A549 (cell line): ENCODE measurements around the gene LRRC61. TPM values are rescaled to one million over a fixed set of nuclear protein-coding genes. Genes with fewer than 3 reads are reported as not detected.

Source experiments
- ATAC-seq, 2 experiments: fragments of 200-7000 bp in 1 of 2; fragments of >200 bp in 1 of 2; cut with Nextera tagmentation in 1 of 2; cut with Tn5 transposase in 1 of 2; 3 replicates each; pipeline versions ENCODE4 v1.8.0 to v1.9.1; 2018 to 2020; ENCODE audit warnings: mild to moderate bottlenecking in 1 of 2, moderate library complexity in 1 of 2
- CTCF ChIA-PET: fragments of 300-600 bp; sonication (Branson Sonifier 250); formaldehyde crosslinking; extraction: SDS; loops from one replicate; lab custom pipeline; 2021; ENCODE audit warnings: antibody characterized with exemption, inconsistent platforms; lab: Yijun Ruan, JAX
- POLR2A ChIA-PET: fragments of 350-600 bp; formaldehyde crosslinking; extraction: SDS; loops from one replicate; lab custom pipeline; 2021; ENCODE audit warnings: antibody characterized with exemption, inconsistent platforms; lab: Yijun Ruan, JAX
- DNase-seq, 2 experiments: peaks; one replicate each; pipeline versions ENCODE4 v3.0.0 to v3.0.0-alpha.2; 2011 to 2016; ENCODE audit warnings: low read depth in 1 of 2, low spot score in 1 of 2
- FAIRE-seq: peaks from 2 replicates; lab custom pipeline; 2011; peaks lifted over from hg19 to GRCh38; lab: Jason Lieb, UNC
- H3K27ac ChIP-seq, 2 experiments: fragments of >200 bp; sonication (Bioruptor Twin); formaldehyde crosslinking; 3 replicates each; pipeline ENCODE4 v1.5.1; 2016 to 2017
- H3K4me1 ChIP-seq: fragments of >200 bp; sonication (Bioruptor Twin); formaldehyde crosslinking; 3 replicates; pipeline ENCODE4 v1.6.1; 2016
- H3K4me2 ChIP-seq: fragments of >200 bp; sonication (Bioruptor Twin); formaldehyde crosslinking; 3 replicates; pipeline ENCODE4 v1.6.1; 2016
- H3K4me3 ChIP-seq: fragments of >200 bp; sonication (Bioruptor Twin); formaldehyde crosslinking; 3 replicates; pipeline ENCODE4 v1.5.1; 2016
- H3K9me3 ChIP-seq: fragments of >200 bp; sonication (Bioruptor Twin); formaldehyde crosslinking; 3 replicates; pipeline ENCODE4 v1.6.1; 2016
- BHLHE40 ChIP-seq: IDR thresholded peaks from 2 replicates; pipeline ENCODE4 v1.6.1; 2012; ENCODE audit warnings: low read depth, low read length, inconsistent platforms
- CEBPB ChIP-seq, 2 experiments: fragments of >200 bp in 1 of 2; sonication (Bioruptor Twin) in 1 of 2; formaldehyde crosslinking in 1 of 2; IDR thresholded peaks; 2 replicates each; pipeline ENCODE4 v1.6.1; 2012 to 2016
- EHMT2 ChIP-seq: fragments of 200-600 bp; sonication (generic); IDR thresholded peaks from 2 replicates; pipeline ENCODE4 v1.6.1; 2016; ENCODE audit warnings: antibody characterized with exemption, low read depth, mild to moderate bottlenecking, moderate library complexity
- EP300 ChIP-seq, 2 experiments: fragments of >200 bp; sonication (Bioruptor Twin); formaldehyde crosslinking; IDR thresholded peaks; 2 replicates in 1 of 2; 3 replicates in 1 of 2; pipeline ENCODE4 v1.6.1; 2016 to 2017
- FOSB ChIP-seq: fragments of 250-450 bp; sonication (Bioruptor Pico); IDR thresholded peaks from 2 replicates; pipeline ENCODE4 v1.5.0; 2020; ENCODE audit warnings: mild to moderate bottlenecking, moderate library complexity
- HDAC2 ChIP-seq: fragments of 200-600 bp; sonication (generic); IDR thresholded peaks from 2 replicates; pipeline ENCODE4 v1.6.1; 2016
- HEYL ChIP-seq: fragments of 250-450 bp; sonication (Bioruptor Pico); IDR thresholded peaks from 2 replicates; pipeline ENCODE4 v1.8.0; 2021; ENCODE audit warnings: mild to moderate bottlenecking, moderate library complexity
- HOXA7 ChIP-seq: fragments of 250-450 bp; sonication (Bioruptor Pico); IDR thresholded peaks from 2 replicates; pipeline ENCODE4 v1.5.0; 2020; ENCODE audit warnings: mild to moderate bottlenecking, moderate library complexity
- HOXB5 ChIP-seq: fragments of 250-450 bp; sonication (Bioruptor Pico); IDR thresholded peaks from 2 replicates; pipeline ENCODE4 v1.5.0; 2020; ENCODE audit warnings: mild to moderate bottlenecking, moderate library complexity
- KDM1A ChIP-seq: fragments of 200-600 bp; sonication (generic); IDR thresholded peaks from 2 replicates; pipeline ENCODE4 v1.6.1; 2016; ENCODE audit warnings: low read depth, mild to moderate bottlenecking
- KDM5A ChIP-seq: fragments of 200-600 bp; sonication (generic); IDR thresholded peaks from 2 replicates; pipeline ENCODE4 v1.6.1; 2016; ENCODE audit warnings: antibody characterized with exemption, mild to moderate bottlenecking
- MAZ ChIP-seq: fragments of 150-350 bp; IDR thresholded peaks from 2 replicates; pipeline ENCODE4 v1.6.1; 2014; ENCODE audit warnings: antibody characterized with exemption, low read depth, low read length, borderline replicate concordance
- MYC ChIP-seq: IDR thresholded peaks from 2 replicates; pipeline ENCODE4 v1.6.1; 2012; ENCODE audit warnings: mild to moderate bottlenecking, inconsistent platforms, low read length, improper control_type of control experiment, borderline replicate concordance
- NPAS2 ChIP-seq: fragments of 250-450 bp; sonication (Bioruptor Pico); IDR thresholded peaks from 2 replicates; pipeline ENCODE4 v1.8.0; 2022; ENCODE audit warnings: mild to moderate bottlenecking, moderate library complexity, borderline replicate concordance
- RARB ChIP-seq: fragments of 250-450 bp; sonication (Bioruptor Pico); IDR thresholded peaks from 2 replicates; pipeline ENCODE4 v1.8.0; 2021; ENCODE audit warnings: mild to moderate bottlenecking, moderate library complexity
- RCOR1 ChIP-seq: fragments of 150-350 bp; IDR thresholded peaks from 2 replicates; pipeline ENCODE4 v1.6.1; 2014; ENCODE audit warnings: antibody characterized with exemption, low read length, low read depth
- REST ChIP-seq: fragments of 200-600 bp; sonication (generic); IDR thresholded peaks from 2 replicates; pipeline ENCODE4 v1.6.1; 2016; ENCODE audit warnings: antibody characterized with exemption, mild to moderate bottlenecking, moderate library complexity
- RFX5 ChIP-seq: fragments of 450-650 bp; IDR thresholded peaks from 2 replicates; pipeline ENCODE4 v1.7.1; 2014; ENCODE audit warnings: antibody characterized with exemption, mild to moderate bottlenecking, moderate library complexity
- ZSCAN20 ChIP-seq: fragments of 250-450 bp; sonication (Bioruptor Pico); IDR thresholded peaks from 2 replicates; pipeline ENCODE4 v1.8.0; 2022; ENCODE audit warnings: mild to moderate bottlenecking, moderate library complexity
- WGBS: methylation state at CpG from one replicate; pipeline ENCODE4 v1.1.6; 2017; ENCODE audit errors: missing lambda C conversion rate; 5-methylcytosine and 5-hydroxymethylcytosine counted together
- polyA plus RNA-seq, 4 experiments: library from polyadenylated mRNA; depleted of rRNA in 3 of 4; stranded (reverse); fragments of >200 nt; fragmentation: RNase III in 1 of 4; extraction: RNeasy Plus Mini Kit Qiagen cat#74134 plus additional on column Dnase treatment in 1 of 4; gene quantifications; 2 replicates in 3 of 4; 3 replicates in 1 of 4; pipeline ENCODE4 v1.2.3, GENCODE V29; 2011 to 2017
- TF ChIP-seq, protein P1 (sequence below): IDR thresholded peaks from 2 replicates; pipeline ENCODE4 v1.6.1; 2012
- TF ChIP-seq, protein P2 (sequence below): fragments of 150-350 bp; IDR thresholded peaks from 2 replicates; pipeline ENCODE4 v1.6.1; 2014; ENCODE audit warnings: low read depth, mild to moderate bottlenecking, low read length

Gene LRRC61
- polyA plus RNA-seq, 2 of the 4 experiments (the other 2 are of a cell fraction) = 0.19 to 0.22 TPM

DNA sequence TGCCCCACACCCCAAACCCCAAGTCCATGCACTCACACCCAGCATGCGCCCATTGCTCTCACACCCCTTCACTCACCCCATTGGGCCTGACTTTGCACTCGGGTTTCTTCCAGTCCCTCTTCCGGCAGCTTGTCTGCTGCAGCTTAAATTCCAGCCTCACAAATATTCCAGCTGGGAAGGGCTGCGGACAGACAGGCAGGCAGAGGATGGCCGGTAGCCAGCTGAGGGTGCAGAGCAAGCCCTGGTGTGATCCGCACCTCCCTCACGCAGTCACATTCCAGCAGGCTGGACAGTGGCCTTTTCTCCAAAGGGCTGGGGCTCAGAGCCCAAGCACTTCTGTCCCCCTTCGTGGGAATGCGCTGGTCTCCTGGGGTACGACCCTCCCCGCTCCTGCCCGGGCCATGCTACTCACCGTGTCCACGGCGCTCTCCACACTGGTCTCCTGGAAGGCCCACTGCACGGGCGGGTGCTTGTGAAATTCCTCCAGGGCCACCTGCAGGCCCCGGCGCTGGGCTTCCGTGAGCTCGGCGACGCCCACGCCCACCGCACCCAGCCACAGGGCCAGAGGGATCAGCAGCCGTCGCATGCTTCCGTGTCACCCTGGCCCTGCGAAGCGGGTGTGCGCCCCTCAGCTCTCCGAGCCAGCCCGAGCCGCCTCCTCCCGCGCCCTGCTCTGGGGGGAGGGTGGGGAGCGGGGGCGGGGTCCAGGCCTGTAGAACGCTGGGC lies 17.0 kb downstream of the LRRC61 start (continued):
- no peak for TF ChIP-seq REST
- TF ChIP-seq RCOR1 = no peak
- no peak for TF ChIP-seq KDM5A

GRCh38 chr7:150340875-150341262 lies 17.7 kb downstream of the LRRC61 start:
- ChIA-PET CTCF (interaction anchor here (0.9 kb wide), 1 partner anchor 15 kb away, joined by 3 read pairs; no protein-coding TSS in a partner anchor), POLR2A (no interaction called here)
- H3K4me3 ChIP-seq = no peak overlapping the region
- ATAC-seq = no peak
- WGBS = 76% methylated on average over 6 of the region's 29 CpGs
- no peak for TF ChIP-seq BHLHE40
- TF ChIP-seq KDM1A = no peak
- TF ChIP-seq HOXB5 (CRISPR knock-in tag) = no peak
- TF ChIP-seq RFX5 = no peak
- TF ChIP-seq EP300 (IDR thresholded peaks at IDR 0.05) = no peak
- TF ChIP-seq MYC = no peak
- no peak for TF ChIP-seq CEBPB (IDR thresholded peaks at IDR 0.05)
- TF ChIP-seq NPAS2 (CRISPR knock-in tag) = no peak
- TF ChIP-seq, protein P1, sequence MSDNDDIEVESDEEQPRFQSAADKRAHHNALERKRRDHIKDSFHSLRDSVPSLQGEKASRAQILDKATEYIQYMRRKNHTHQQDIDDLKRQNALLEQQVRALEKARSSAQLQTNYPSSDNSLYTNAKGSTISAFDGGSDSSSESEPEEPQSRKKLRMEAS = no peak
- TF ChIP-seq EHMT2 = no peak
- no peak for TF ChIP-seq MAZ
- no peak for TF ChIP-seq RARB
- no peak for TF ChIP-seq HOXA7 (CRISPR knock-in tag)
- TF ChIP-seq HDAC2 = no peak
- TF ChIP-seq ZSCAN20 = no peak
- no peak overlapping the region for H3K4me2 ChIP-seq
- no peak for DNase-seq
- peaks cover 16% of the 10 kb centered on the region; the same call in 1 of the 3 replicates for H3K9me3 ChIP-seq
- no peak overlapping the region for H3K27ac ChIP-seq
- no peaks in the 10 kb centered on the region for H3K4me1 ChIP-seq
- FAIRE-seq = no peak

GRCh38 chr7:150341263-150342120 lies 18.3 kb downstream of the LRRC61 start, which contains the start of gene RARRES2:
TSS of gene RARRES2 (minus strand) at chr7:150341629. CDS start at chr7:150340609, 1,020 bp downstream.
- Histone ChIP-seq H3K4me2 (no peak within 1 kb of the TSS), H3K27ac (no peak within 1 kb of the TSS), H3K4me3 (no peak within 1 kb of the TSS), H3K9me3 (peaks cover 16% of the 10 kb centered on the region; the same call in 1 of the 3 replicates), H3K4me1 (no peaks in the 10 kb centered on the region)
- WGBS = 58% methylated on average over 40 of the region's 49 CpGs
- no peak for TF ChIP-seq HEYL
- no peak for TF ChIP-seq FOSB (CRISPR knock-in tag)
- TF ChIP-seq, protein P2, sequence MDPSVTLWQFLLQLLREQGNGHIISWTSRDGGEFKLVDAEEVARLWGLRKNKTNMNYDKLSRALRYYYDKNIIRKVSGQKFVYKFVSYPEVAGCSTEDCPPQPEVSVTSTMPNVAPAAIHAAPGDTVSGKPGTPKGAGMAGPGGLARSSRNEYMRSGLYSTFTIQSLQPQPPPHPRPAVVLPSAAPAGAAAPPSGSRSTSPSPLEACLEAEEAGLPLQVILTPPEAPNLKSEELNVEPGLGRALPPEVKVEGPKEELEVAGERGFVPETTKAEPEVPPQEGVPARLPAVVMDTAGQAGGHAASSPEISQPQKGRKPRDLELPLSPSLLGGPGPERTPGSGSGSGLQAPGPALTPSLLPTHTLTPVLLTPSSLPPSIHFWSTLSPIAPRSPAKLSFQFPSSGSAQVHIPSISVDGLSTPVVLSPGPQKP = no peak
- DNase-seq (no peak), FAIRE-seq (no peak), ATAC-seq (no peak)
- POLR2A ChIA-PET = no interaction called here
- CTCF ChIA-PET = interaction anchor here (2.7 kb wide), 1 partner anchor 15 kb away, joined by 11 read pairs; no protein-coding TSS in a partner anchor
